Skin of body (tissue), 2 donors: ENCODE measurements around the gene ANKH. TPM values are rescaled to one million over a fixed set of nuclear protein-coding genes. Genes with fewer than 3 reads are reported as not detected.
"Not testable (repeated sequence)": the region's sequence is repeated elsewhere in the genome, so short reads cannot be mapped to it uniquely, and the experiment has no call there.

Source experiments
- DNase-seq: peaks from one replicate; lab custom pipeline; 2025; lab: John Stamatoyannopoulos, UW
- total RNA-seq: library from RNA; depleted of rRNA; stranded (reverse); fragments of >200 nt; gene quantifications from one replicate; pipeline ENCODE4 v1.2.3, GENCODE V29; 2014

Gene ANKH
- total RNA-seq, 1 donor from 2014 or later = 23.2 TPM

GRCh38 chr5:14830210-14831005 lies 41.2 kb downstream of the ANKH start:
- no peak for DNase-seq

- DNase-seq = no peak
Observed at GRCh38 chr5:14829396-14829795, 42.2 kb downstream of the ANKH start.

GRCh38 chr5:14826714-14827113 lies 44.9 kb downstream of the ANKH start:
- DNase-seq = no peak

DNA sequence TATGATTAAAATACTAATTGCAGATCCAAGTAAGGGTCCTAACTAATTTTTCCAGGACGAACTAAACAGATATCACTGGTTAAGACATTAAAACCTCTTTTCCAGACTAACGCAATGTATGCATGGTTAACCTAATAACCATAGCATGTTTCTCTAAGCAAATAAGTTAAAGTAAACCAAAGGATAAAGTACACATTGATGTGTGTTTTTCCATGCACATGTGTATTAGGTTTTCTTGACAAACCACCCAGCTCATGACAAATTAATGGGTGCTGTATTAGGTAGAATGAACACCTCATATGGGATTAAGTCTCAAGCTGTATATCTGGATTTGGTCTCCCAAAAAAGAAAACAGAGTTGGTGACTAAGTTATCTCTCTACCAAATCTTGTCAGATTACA lies 45.6 kb downstream of the ANKH start:
- no peak for DNase-seq

DNA sequence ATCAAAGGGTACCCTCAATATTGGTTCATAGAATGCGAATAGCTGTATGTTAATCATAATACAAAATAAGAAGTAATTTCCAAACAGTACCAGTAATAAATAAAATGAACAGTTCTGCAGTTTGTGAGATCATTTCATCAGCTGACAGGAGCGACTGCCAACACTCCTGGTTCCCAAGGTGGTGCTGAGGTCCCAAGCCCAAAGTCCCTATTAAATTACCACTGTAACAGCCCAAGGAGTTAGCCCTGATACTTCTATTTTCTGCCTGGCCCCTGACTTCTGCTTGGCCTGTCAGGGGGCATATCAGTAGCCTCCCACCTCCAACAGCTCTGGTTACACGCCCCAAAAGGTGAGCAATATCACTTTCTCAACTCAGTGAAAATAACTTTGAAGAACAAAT lies 47.1 kb downstream of the ANKH start:
- no peak for DNase-seq

- DNase-seq = no peak
Observed at GRCh38 chr5:14821100-14821845, 50.3 kb downstream of the ANKH start.

DNA sequence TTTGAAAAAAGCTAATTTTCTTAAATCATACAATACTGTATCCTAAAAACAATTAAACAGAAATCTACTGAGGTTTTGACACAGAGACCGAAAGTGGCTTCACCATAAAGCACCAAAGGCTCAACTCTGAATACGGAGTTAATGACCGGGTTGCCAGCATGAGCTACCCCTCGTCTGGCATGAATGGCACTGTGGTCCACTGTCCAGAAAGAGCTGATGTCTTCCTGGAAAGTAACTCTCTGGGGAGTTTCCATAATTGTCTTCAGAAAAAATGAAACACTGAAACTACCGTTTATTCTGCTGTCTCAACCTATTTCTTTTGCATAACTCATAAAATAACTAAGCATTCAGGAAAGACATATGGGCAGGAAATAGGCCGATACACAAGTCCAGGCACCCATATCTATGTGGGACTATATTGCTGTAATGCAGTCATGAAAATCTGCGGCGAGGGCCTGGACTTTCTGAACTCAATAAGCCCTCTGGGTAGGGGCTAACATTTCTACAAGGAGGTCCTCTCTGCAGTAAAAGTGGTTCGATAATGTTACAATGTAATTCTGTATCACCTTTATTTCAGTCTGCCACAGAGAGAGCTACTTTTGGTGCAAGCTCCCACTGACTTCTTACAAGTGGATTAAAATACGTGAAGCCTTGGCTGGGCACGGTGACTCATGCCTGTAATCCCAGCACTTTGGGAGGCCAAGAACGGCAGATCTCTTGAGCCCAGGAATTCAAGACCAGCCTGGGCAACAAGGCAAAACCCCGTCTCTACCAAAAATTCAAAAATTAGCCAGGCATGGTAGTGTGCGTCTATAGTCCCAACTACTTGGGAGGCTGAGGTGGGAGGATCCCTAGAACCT lies 52.4 kb downstream of the ANKH start:
- DNase-seq = no peak

DNA sequence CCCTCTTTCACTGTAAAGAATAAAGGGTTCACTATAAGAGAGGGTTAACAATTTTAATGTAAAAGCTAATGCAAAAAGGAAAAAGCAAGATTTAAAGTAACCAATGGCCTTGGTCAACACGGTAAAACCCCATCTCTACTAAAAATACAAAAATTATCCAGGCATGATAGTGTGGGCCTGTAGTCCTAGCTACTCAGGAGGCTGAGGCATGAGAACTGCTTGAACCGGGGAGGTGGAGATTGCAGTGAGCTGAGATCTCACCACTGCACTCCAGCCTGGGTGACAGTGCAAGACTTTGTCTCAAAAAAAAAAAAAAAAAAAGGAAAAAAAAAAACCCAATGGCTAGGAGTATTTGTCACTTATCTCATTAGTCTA lies 53.8 kb downstream of the ANKH start:
- not testable (repeated sequence) for DNase-seq

GRCh38 chr5:14816999-14817761 lies 54.4 kb downstream of the ANKH start:
- DNase-seq = no peak

- no peak for DNase-seq
Observed at GRCh38 chr5:14816374-14816998, 55.1 kb downstream of the ANKH start.

DNA sequence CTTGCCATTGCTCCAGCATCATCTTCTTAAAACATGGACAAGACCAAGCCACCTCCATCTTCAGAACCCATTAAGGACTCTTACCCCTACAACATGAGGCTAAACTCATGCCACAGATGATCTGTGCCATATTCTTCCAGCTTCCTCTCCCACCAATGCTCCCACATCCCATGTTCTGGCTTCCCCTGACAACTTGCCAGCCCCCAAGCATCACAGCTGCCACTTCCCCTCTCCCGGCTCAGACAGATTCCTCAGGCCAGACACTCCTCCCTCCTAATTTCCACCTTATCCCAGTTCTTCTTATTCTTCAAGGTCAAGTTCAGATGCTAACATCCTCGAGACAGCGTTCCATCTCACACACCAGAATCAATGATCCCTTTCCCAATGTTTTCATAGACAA lies 57.8 kb downstream of the ANKH start:
- DNase-seq = no peak

- no peak for DNase-seq
Observed at GRCh38 chr5:14812166-14812565, 59.4 kb downstream of the ANKH start.

- no peak for DNase-seq
Observed at GRCh38 chr5:14810928-14811572, 60.5 kb downstream of the ANKH start.

DNA sequence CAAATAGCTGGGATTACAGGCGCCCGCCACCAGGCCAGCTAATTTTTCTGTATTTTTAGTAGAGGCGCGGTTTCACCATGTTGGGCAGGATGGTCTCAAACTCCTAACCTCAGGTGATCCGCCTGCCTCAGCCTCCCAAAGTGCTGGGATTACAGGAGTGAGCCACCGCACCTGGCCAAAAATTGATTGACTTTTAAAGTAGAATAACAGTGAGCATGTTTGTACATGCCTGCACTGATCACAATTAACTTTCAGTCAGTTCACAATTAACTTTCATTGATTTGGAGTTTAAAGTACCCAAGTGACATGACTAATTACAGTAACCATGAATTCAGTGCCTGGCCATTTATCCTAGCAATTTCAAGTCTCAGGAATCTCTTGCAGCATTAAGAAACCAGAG lies 61.3 kb downstream of the ANKH start:
- DNase-seq = no peak

DNA sequence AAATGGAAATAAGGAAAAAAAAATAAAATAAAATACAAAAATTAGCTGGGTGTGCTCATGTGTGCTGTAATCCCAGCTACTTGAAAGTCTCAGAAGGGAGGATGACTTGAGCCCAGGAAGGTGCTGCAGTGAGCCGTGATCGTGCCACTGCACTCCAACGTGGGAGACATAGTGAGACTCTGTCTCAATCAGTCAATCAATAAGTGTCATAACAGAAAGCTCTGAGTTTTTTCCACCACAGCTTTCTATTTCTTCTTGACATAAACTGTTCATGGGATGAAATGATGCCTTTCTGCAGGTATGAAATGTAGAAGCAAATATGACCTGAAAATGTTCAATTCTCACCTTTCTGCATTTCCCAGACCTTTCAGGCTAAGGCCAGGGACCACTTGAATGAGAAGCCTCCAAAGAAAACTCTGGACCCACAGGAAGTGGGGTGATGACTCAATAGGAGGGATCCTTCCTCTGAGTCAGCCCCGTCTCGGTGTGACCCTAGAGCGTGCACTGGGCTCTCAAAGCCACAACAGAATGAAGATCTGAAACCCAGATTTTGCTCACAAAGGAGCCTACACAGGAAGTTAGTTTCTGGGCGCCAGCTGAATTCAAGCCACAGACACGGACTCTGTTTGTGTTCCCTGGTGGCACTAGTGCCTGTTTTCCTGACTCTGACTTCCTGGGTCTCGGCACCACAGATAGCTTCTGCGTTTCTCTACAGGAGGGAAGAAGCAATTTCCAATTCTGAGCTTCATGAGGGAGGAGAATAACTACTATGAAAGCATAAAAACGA lies 62.0 kb downstream of the ANKH start:
- no peak for DNase-seq

DNA sequence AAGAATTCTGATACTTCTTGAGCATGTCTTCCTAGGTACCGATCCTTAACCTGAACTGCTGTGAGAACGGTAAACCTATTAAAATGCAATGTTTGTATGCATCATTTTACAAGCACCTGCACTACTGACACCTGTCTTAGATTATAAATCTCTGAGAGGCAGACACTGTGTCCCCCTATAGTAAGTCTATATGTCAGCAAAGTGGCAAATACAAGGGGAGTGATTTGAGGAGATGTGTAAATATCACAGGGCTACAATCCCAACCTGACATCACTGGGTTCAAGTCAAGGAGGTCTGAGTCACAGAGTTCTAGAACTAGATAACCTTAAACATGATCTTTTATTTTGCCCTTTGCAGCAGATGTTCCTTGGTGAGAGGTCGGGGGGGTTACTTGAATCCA lies 64.1 kb downstream of the ANKH start:
- DNase-seq = no peak

DNA sequence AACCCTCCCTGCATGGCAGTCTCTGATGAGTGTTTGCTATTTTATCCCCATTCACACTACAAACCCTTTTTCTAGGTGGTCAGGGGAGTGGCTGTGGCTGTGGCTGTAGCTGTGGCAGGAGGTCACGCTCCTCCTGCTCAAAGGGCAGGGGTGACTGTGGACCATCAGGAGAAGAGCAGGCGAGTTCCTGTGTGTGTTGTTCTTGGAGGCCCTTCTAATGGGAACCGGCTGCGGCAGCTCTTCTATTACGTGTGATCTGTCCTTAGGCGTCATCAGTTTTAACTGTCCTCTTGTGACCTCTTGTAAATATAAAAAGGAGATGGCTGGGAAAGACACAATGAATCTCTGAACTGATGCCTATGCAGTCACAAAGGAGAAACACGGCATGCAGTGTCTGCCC lies 65.1 kb downstream of the ANKH start:
- no peak for DNase-seq

DNA sequence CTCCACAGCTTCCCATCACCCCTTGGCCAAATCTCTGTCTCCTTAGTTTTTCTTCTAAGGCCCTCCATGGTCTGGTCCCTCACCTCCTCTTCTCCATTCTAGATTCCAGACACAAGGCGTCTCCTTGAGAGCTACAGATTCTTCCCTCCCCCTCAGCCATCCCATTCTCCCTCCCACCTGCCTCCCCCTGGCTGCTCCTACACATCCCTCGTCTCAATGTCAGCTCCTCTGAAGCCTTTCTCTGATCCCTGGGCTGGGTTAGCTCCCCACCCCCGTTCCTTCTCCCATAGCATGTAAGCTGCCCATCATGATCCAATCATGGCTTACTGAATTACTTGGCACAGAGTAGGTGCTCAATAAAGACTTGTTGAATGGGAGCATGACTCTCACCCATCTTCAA lies 69.0 kb downstream of the ANKH start:
- no peak for DNase-seq

DNA sequence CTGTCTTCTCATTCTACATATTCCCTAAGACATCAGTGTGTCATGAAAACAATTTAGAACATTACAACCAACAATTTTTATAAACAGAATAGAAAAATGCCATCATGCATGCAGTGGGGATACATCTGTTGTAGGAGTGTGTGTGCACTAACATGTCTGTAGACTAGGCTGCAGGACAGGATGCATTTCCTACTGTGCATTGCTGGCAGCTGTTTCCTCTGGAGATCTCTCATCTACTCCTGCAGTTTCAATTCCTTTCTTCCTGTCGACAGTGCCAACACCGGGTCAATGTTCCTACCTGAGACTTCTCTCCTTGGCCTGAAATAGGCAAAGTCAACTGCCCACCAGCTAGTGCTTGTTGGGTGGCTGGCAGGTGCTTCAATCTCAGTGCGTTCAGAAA lies 69.8 kb downstream of the ANKH start:
- no peak for DNase-seq

- not testable (repeated sequence) for DNase-seq
Observed at GRCh38 chr5:14797385-14797784, 74.2 kb downstream of the ANKH start.
